DND-41 (cell line): Measurements from ENCODE around the gene PIGZ.

Experiments used
- ATAC-seq: fragments of 200-7000 bp; cut with Tn5 transposase; 3 replicates; pipeline ENCODE4 v1.9.1; 2021; ENCODE audit warnings: low read depth; ENCODE audit not compliant: insufficient read depth
- DNase-seq: peaks from one replicate; pipeline ENCODE4 v3.0.0-alpha.2; 2020
- H2AFZ ChIP-seq: 2 replicates; pipeline ENCODE4 v1.6.0; 2012; ENCODE audit warnings: low read depth, low read length
- H3K27ac ChIP-seq: 2 replicates; pipeline ENCODE4 v1.5.1; 2012; ENCODE audit warnings: low read length, inconsistent platforms
- H3K27me3 ChIP-seq: fragments of 200-600 bp; sonication (generic); 2 replicates; pipeline ENCODE4 v1.6.0; 2012; ENCODE audit warnings: low read length, mild to moderate bottlenecking, inconsistent platforms; ENCODE audit not compliant: insufficient read depth, poor library complexity
- H3K36me3 ChIP-seq: 2 replicates; pipeline ENCODE4 v1.5.1; 2012; ENCODE audit warnings: low read length, inconsistent platforms; ENCODE audit not compliant: insufficient read depth
- H3K4me1 ChIP-seq: 2 replicates; pipeline ENCODE4 v1.5.1; 2012; ENCODE audit warnings: mild to moderate bottlenecking, low read length; ENCODE audit not compliant: insufficient read depth
- H3K4me2 ChIP-seq: 2 replicates; pipeline ENCODE4 v1.6.0; 2012; ENCODE audit warnings: mild to moderate bottlenecking, moderate library complexity, low read length, inconsistent platforms; ENCODE audit not compliant: insufficient read depth
- H3K4me3 ChIP-seq, 2 experiments: fragments of 200-600 bp in 1 of 2; shearing (Covaris generic) in 1 of 2; 2 replicates each; pipeline ENCODE4 v1.5.1; 2012 to 2016; ENCODE audit warnings: inconsistent platforms in 2 of 2, low read length in 2 of 2, mild to moderate bottlenecking in 2 of 2, low read depth in 1 of 2, moderate library complexity in 1 of 2
- H3K79me2 ChIP-seq: 2 replicates; pipeline ENCODE4 v1.6.0; 2012; ENCODE audit warnings: low read length, inconsistent platforms; ENCODE audit not compliant: insufficient read depth
- H3K9ac ChIP-seq: 2 replicates; pipeline ENCODE4 v1.6.0; 2012; ENCODE audit warnings: low read depth, mild to moderate bottlenecking, inconsistent platforms, low read length, moderate library complexity
- H3K9me3 ChIP-seq: 2 replicates; pipeline ENCODE4 v1.5.1; 2012; ENCODE audit warnings: low read length, moderate library complexity, mild to moderate bottlenecking, inconsistent platforms; ENCODE audit not compliant: insufficient read depth, severe bottlenecking
- H4K20me1 ChIP-seq: 2 replicates; pipeline ENCODE4 v1.6.0; 2012; ENCODE audit warnings: low read length; ENCODE audit not compliant: insufficient read depth
- EZH2 ChIP-seq: IDR thresholded peaks from 3 replicates; pipeline ENCODE4 v1.6.1; 2012; ENCODE audit warnings: borderline replicate concordance, low read depth, mild to moderate bottlenecking, moderate library complexity, low read length, inconsistent platforms; ENCODE audit not compliant: severe bottlenecking
- TF ChIP-seq, protein P1 (sequence below): IDR thresholded peaks from 2 replicates; pipeline ENCODE4 v1.5.1; 2012; ENCODE audit warnings: borderline replicate concordance, low read length, moderate library complexity, mild to moderate bottlenecking; ENCODE audit not compliant: poor library complexity, severe bottlenecking; ENCODE audit errors: extremely low read depth

The PIGZ gene

DNA sequence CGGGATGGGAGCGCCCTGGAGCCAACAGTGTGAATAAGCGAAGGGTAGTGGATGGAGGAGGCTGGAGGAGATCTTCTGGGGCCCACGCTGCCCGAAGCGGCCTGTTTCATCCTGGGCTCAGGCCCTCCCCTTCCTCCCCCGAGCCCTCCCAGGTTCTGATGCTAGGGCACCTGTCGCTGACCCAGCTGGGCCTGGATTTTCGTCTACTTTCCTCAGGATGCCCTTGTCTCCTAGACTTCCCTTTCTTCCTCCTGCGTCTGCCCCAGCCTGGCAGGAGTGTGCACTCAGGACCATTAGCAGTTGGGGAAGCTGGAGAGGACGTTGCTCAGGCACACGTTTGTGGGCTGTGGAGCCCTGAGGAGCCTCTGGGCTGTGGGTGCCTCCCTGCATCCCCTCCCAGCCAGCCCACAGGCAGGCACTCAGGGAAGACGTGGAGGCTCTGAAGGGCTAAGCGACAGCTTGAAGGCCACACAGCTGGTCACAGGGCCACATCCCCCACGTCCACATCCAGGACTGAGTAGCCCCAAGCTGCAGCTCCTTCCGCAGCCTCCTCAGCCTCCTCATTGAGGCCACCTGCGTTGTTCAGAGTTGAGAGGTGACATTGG is 23.9 kb upstream of the PIGZ start:
- Histone ChIP-seq H3K36me3 (no peaks in the 10 kb centered on the region), H3K27me3 (no peaks in the 10 kb centered on the region), H3K79me2 (no peaks in the 10 kb centered on the region), H4K20me1 (no peaks in the 10 kb centered on the region), H3K9me3 (no peaks in the 10 kb centered on the region), H3K4me2 (no peak overlapping the region), H3K4me3 (no peak overlapping the region), H3K4me1 (no peaks in the 10 kb centered on the region), H3K9ac (no peak overlapping the region), H3K27ac (no peak overlapping the region), H2AFZ (no peak overlapping the region)
- no peak for ATAC-seq
- no peak for TF ChIP-seq EZH2
- DNase-seq: no peak

DNA sequence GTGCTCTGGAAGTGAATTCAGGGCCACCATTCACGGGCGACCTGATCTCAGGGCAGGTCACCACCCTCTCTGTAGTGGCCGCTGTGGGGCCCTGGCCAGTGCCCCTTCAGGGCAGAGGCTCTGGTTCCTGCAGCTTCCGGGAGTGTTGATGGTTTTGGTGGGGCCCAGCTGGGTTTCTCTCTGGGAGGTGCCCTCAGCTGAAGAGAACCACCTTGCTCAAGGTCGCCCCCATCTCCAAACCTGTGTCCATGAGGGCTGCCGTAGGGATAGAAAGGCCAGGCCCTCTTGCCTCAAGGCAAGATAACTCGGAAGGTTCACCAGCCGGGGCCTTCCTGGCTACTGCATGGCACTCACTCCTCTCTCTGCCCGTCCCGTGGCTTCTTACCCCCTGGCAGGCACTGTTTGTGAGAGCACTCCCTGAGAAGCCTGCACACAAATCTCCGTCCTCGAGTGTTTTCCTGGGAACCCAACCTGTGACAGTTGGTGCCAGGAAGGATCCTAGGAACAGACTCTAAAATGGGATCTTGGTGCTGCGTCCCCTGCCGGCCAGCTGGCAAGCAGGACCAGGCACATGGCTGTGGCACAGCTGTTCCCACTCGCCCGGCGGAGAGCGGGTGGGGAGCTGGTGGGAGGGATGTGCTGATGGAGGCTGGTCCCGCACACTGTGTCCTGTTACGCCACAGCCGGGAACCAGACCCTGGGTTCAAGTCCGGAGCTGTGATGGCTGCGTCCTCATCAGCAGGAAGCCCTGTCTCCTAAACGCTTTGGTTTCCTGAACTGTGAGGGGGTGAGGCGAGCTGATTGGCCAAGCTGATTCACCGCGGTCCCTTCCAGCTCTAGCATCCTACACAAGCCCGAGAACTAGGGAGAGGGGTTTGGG is 23.2 kb upstream of the PIGZ start:
- TF ChIP-seq EZH2: no peak
- TF ChIP-seq, protein P1, sequence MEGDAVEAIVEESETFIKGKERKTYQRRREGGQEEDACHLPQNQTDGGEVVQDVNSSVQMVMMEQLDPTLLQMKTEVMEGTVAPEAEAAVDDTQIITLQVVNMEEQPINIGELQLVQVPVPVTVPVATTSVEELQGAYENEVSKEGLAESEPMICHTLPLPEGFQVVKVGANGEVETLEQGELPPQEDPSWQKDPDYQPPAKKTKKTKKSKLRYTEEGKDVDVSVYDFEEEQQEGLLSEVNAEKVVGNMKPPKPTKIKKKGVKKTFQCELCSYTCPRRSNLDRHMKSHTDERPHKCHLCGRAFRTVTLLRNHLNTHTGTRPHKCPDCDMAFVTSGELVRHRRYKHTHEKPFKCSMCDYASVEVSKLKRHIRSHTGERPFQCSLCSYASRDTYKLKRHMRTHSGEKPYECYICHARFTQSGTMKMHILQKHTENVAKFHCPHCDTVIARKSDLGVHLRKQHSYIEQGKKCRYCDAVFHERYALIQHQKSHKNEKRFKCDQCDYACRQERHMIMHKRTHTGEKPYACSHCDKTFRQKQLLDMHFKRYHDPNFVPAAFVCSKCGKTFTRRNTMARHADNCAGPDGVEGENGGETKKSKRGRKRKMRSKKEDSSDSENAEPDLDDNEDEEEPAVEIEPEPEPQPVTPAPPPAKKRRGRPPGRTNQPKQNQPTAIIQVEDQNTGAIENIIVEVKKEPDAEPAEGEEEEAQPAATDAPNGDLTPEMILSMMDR: no peak
- H3K27me3 ChIP-seq: no peaks in the 10 kb centered on the region
- no peak overlapping the region for H3K4me2 ChIP-seq
- H3K4me1 ChIP-seq: no peaks in the 10 kb centered on the region
- DNase-seq: no peak
- H3K4me3 ChIP-seq: no peak overlapping the region
- no peaks in the 10 kb centered on the region for H3K79me2 ChIP-seq
- H3K9ac ChIP-seq: no peak overlapping the region
- no peak overlapping the region for H3K27ac ChIP-seq
- no peak for ATAC-seq
- H3K36me3 ChIP-seq: no peaks in the 10 kb centered on the region
- H3K9me3 ChIP-seq: no peaks in the 10 kb centered on the region
- H4K20me1 ChIP-seq: no peaks in the 10 kb centered on the region
- H2AFZ ChIP-seq: no peak overlapping the region

DNA sequence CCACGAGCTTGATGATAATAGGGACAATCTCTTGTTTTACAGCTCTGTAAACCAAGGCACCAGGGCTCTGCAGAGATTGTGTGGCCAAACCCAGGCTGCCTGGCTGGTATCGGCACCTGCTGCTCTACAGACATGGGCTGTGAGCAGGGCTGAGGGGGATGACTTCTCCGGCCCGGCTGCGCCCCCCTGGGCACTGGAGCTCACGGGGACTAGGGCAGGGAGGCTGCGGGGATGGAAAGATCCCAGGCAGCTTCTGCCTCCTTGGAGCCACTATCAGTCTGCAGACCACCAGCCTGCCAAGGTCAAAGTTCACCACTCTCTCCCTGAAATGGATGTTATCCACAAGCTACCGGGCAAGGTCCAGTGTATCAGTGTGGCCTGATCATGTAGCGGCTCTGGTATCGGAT is 22.0 kb upstream of the PIGZ start:
- Histone ChIP-seq H3K27me3 (no peaks in the 10 kb centered on the region), H3K4me3 (no peak overlapping the region), H3K4me1 (no peaks in the 10 kb centered on the region), H3K36me3 (no peaks in the 10 kb centered on the region), H3K9me3 (no peaks in the 10 kb centered on the region), H3K79me2 (no peaks in the 10 kb centered on the region), H4K20me1 (no peaks in the 10 kb centered on the region), H3K27ac (no peak overlapping the region), H3K4me2 (no peak overlapping the region), H3K9ac (no peak overlapping the region), H2AFZ (no peak overlapping the region)
- ATAC-seq: no peak
- no peak for DNase-seq
- TF ChIP-seq, protein P1: no peak
- TF ChIP-seq EZH2: no peak

DNA sequence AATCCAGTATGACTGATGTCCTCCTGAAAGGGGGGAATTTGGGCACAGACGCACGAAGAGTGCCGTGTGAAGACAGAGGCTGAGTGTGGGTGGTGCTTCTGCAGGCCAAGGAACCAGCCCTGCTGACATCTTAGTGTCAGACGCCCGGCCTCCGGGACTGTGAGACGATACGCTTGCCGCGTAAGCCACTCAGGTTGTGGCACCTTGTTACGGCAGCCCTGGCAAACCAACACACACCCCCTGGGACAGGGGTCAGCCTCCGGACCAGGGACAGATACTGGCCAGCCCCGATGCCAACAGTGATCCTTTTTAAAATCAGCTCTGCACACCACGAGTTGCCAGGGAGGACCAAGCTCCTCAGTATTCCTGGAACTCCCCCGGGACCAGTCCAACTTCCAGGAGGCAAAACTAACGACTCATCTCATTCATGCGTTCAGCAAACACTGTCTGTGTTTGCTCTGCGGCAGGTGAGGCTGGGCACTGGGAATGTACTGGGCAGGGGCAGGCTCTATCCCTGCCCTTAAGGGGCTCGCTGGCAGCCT is 21.2 kb upstream of the PIGZ start:
- TF ChIP-seq EZH2: no peak
- TF ChIP-seq, protein P1: no peak
- no peak overlapping the region for H3K9ac ChIP-seq
- H3K9me3 ChIP-seq: no peaks in the 10 kb centered on the region
- no peaks in the 10 kb centered on the region for H4K20me1 ChIP-seq
- no peaks in the 10 kb centered on the region for H3K36me3 ChIP-seq
- H3K4me2 ChIP-seq: no peak overlapping the region
- DNase-seq: no peak
- no peak for ATAC-seq
- H3K27ac ChIP-seq: no peak overlapping the region
- H3K4me1 ChIP-seq: no peaks in the 10 kb centered on the region
- H3K27me3 ChIP-seq: no peaks in the 10 kb centered on the region
- no peaks in the 10 kb centered on the region for H3K79me2 ChIP-seq
- H2AFZ ChIP-seq: no peak overlapping the region
- H3K4me3 ChIP-seq: no peak overlapping the region
